ENCODE measurements around the gene VPS13D.

The VPS13D gene

DNA sequence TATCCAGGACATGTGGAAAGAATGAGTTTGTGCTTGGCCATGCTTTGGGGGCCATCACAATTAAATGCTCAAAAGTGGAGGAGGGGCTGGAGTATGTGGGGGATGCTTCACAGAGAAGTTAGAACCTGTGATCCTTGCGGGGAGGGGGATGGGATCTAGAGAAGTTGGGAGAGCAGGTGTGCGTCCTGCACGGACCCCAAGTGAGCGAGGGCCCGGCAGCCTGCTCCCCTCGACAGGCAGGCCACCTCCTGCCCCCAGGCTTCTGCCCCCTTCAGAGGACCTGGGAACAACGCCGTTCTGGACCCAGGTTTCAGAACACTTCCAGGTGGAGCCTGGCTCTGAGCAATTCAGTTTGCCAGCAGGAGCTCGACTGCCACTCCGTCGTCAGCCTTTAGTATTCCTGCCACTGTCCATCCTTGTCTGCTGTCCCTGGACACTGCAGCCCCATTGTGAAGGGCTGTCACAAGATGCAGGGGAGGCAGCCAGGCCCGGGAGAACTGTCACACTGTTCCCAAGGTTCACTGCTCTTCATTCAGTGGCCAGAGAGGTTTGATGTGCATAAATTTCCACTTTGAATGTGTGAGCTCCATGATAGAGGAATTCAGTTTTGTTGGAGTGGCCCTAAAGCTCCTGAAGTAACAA lies 275.9 kb downstream of the VPS13D start:
- Histone ChIP-seq H3K4ac (ENCODE audit: low read depth in 1 of 2, low read length in 2 of 2) (no peak overlapping the region), H2BK12ac (ENCODE audit: low read length in 2 of 2) (no peak overlapping the region), H3K14ac (ENCODE audit: low read length in 2 of 2) (no peak overlapping the region), H3K9ac (ENCODE audit: low read length) (no peak overlapping the region), H3K4me2 (ENCODE audit: low read length, poor library complexity, severe bottlenecking) (no peak overlapping the region), H3K27ac (ENCODE audit: low read length, poor library complexity, severe bottlenecking) (no peak overlapping the region), H2BK120ac (ENCODE audit: low read depth, low read length) (no peak overlapping the region), H3K4me1 (ENCODE audit: control insufficient read depth, insufficient read depth, low read depth, low read length) (peaks cover 4% of the 10 kb centered on the region), H3K79me1 (replicated peaks; ENCODE audit: low read length, poor library complexity, severe bottlenecking) (peaks cover 4% of the 10 kb centered on the region), H3K36me3 (ENCODE audit: control insufficient read depth in 1 of 2, insufficient read depth in 2 of 2, low read depth in 1 of 2, low read length in 2 of 2) (peaks cover 30 to 37% of the 10 kb centered on the region in 2 experiments), H2BK5ac (ENCODE audit: low read depth, low read length, poor library complexity, severe bottlenecking) (no peak overlapping the region), H3K23ac (ENCODE audit: low read length in 2 of 2) (no peak overlapping the region), H4K91ac (ENCODE audit: low read length) (no peak overlapping the region), H3K18ac (ENCODE audit: low read depth in 1 of 2, low read length in 2 of 2) (no peak overlapping the region), H2BK15ac (ENCODE audit: low read depth, poor library complexity, severe bottlenecking) (no peak overlapping the region), H2AK5ac (ENCODE audit: low read length, severe bottlenecking) (no peak overlapping the region), H4K8ac (ENCODE audit: low read length) (no peak overlapping the region), H2AFZ (ENCODE audit: low read depth, low read length) (no peak overlapping the region), H3K27me3 (ENCODE audit: control insufficient read depth in 1 of 2, insufficient read depth in 1 of 2, low read length in 2 of 2) (no peaks in the 10 kb centered on the region), H3K9me3 (ENCODE audit: control insufficient read depth, low read length) (no peaks in the 10 kb centered on the region), H3K4me3 (ENCODE audit: insufficient read depth in 1 of 2, low read depth in 1 of 2, low read length in 2 of 2) (no peak overlapping the region)
- DNase-seq, result no peak
- 94% methylated on average over 12 of the region's 12 CpGs for WGBS

DNA sequence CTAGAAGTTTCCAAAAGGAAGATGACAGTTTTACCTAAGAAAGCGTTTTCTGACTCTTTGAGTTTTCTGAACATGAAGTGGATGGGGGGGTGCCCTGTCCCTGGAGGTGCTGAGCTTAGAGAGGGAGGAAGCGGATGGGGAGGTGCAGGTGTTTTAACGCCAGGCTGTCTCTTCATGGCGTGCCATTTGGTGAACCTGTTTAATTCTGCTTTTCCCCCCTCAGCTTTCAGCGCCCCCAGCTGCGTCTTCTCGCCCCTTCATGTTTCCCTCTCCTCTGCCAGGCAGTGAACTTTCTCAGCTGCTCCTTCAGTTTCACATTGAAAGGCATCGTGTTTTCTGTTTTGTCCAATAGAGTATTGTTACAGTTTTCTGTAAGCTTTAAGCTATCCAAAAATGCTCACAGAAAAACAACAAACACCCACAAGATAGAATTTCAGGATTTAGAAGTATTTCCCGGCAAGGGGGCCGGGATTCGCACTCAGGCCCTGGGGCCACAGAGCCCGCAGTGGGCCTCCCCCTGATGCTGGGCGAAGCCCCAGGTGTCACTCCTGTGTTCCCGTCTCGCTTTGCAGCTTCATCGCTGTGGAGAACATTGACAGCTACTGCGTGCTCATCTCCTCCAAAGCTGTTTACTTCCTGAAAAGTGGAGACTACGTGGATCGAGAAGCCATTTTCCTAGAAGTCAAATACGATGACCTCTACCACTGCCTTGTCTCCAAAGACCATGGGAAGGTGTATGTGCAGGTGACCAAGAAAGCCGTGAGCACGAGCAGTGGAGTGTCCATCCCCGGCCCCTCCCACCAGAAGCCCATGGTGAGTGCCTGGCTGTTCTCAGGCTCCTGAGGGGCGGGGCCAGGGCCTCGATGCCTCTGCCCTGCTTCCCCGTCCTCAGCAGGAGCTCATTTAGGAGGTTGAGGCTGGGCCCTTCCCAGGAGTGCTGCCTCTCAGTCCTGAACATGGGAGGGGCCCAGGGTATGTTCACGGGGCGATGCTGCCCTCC lies 276.8 kb downstream of the VPS13D start:
- Histone ChIP-seq H2BK12ac (ENCODE audit: low read length in 2 of 2) (no peak overlapping the region), H3K9ac (ENCODE audit: low read length) (no peak overlapping the region), H3K18ac (ENCODE audit: low read depth in 1 of 2, low read length in 2 of 2) (no peak overlapping the region), H2AFZ (ENCODE audit: low read depth, low read length) (no peak overlapping the region), H3K4ac (ENCODE audit: low read depth in 1 of 2, low read length in 2 of 2) (no peak overlapping the region), H3K14ac (ENCODE audit: low read length in 2 of 2) (no peak overlapping the region), H3K4me3 (ENCODE audit: insufficient read depth in 1 of 2, low read depth in 1 of 2, low read length in 2 of 2) (no peak overlapping the region), H3K9me3 (ENCODE audit: control insufficient read depth, low read length) (no peaks in the 10 kb centered on the region), H2BK120ac (ENCODE audit: low read depth, low read length) (no peak overlapping the region), H3K27ac (ENCODE audit: low read length, poor library complexity, severe bottlenecking) (no peak overlapping the region), H2BK15ac (ENCODE audit: low read depth, poor library complexity, severe bottlenecking) (no peak overlapping the region), H3K79me1 (replicated peaks; ENCODE audit: low read length, poor library complexity, severe bottlenecking) (peaks cover 4% of the 10 kb centered on the region), H3K4me2 (ENCODE audit: low read length, poor library complexity, severe bottlenecking) (no peak overlapping the region), H4K91ac (ENCODE audit: low read length) (no peak overlapping the region), H3K27me3 (ENCODE audit: control insufficient read depth in 1 of 2, insufficient read depth in 1 of 2, low read length in 2 of 2) (no peaks in the 10 kb centered on the region), H4K8ac (ENCODE audit: low read length) (no peak overlapping the region), H3K36me3 (ENCODE audit: control insufficient read depth in 1 of 2, insufficient read depth in 2 of 2, low read depth in 1 of 2, low read length in 2 of 2) (peaks cover 30 to 37% of the 10 kb centered on the region in 2 experiments), H2AK5ac (ENCODE audit: low read length, severe bottlenecking) (no peak overlapping the region), H3K4me1 (ENCODE audit: control insufficient read depth, insufficient read depth, low read depth, low read length) (peaks cover 5% of the 10 kb centered on the region), H3K23ac (ENCODE audit: low read length in 2 of 2) (no peak overlapping the region), H2BK5ac (ENCODE audit: low read depth, low read length, poor library complexity, severe bottlenecking) (no peak overlapping the region)
- 96% methylated on average over 22 of the region's 28 CpGs for WGBS
- DNase-seq, result no peak

DNA sequence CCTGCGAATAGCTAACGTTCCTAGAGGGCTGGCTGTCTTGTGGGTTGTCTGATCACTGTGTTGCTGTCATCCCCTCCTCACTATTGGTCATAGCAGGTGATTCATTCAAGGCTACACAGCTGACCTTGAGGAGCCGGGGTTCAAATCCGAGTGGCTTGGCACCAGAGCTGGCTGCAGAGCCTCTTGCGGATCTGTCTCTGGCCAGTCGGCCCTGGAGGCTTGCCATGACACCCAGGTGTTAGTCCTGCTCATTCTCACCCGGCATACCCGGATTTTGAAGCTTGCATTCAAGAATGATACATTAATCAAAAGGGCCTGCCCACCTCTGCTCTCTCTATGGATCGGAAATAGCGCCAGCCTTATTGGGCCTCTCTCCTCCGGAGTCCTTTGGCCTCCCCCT lies 277.8 kb downstream of the VPS13D start:
- H3K27ac ChIP-seq (ENCODE audit: low read length, poor library complexity, severe bottlenecking), result no peak overlapping the region
- no peak overlapping the region for H2BK120ac ChIP-seq (ENCODE audit: low read depth, low read length)
- H2BK5ac ChIP-seq (ENCODE audit: low read depth, low read length, poor library complexity, severe bottlenecking), result no peak overlapping the region
- peaks cover 30 to 36% of the 10 kb centered on the region in 2 experiments for H3K36me3 ChIP-seq (ENCODE audit: control insufficient read depth in 1 of 2, insufficient read depth in 2 of 2, low read depth in 1 of 2, low read length in 2 of 2)
- no peak overlapping the region for H3K14ac ChIP-seq (ENCODE audit: low read length in 2 of 2)
- H3K4me2 ChIP-seq (ENCODE audit: low read length, poor library complexity, severe bottlenecking), result no peak overlapping the region
- no peak overlapping the region for H3K9ac ChIP-seq (ENCODE audit: low read length)
- no peak overlapping the region for H2BK15ac ChIP-seq (ENCODE audit: low read depth, poor library complexity, severe bottlenecking)
- no peak overlapping the region for H4K91ac ChIP-seq (ENCODE audit: low read length)
- H3K9me3 ChIP-seq (ENCODE audit: control insufficient read depth, low read length), result no peaks in the 10 kb centered on the region
- H3K79me1 ChIP-seq (replicated peaks; ENCODE audit: low read length, poor library complexity, severe bottlenecking), result peaks cover 3% of the 10 kb centered on the region
- 96% methylated on average over 11 of the region's 11 CpGs for WGBS
- H3K27me3 ChIP-seq (ENCODE audit: control insufficient read depth in 1 of 2, insufficient read depth in 1 of 2, low read length in 2 of 2), result no peaks in the 10 kb centered on the region
- no peak overlapping the region for H2BK12ac ChIP-seq (ENCODE audit: low read length in 2 of 2)
- H3K23ac ChIP-seq (ENCODE audit: low read length in 2 of 2), result no peak overlapping the region
- H2AFZ ChIP-seq (ENCODE audit: low read depth, low read length), result no peak overlapping the region
- H3K4me1 ChIP-seq (ENCODE audit: control insufficient read depth, insufficient read depth, low read depth, low read length), result peaks cover 6% of the 10 kb centered on the region
- H4K8ac ChIP-seq (ENCODE audit: low read length), result no peak overlapping the region
- no peak overlapping the region for H3K4ac ChIP-seq (ENCODE audit: low read depth in 1 of 2, low read length in 2 of 2)
- no peak overlapping the region for H3K18ac ChIP-seq (ENCODE audit: low read depth in 1 of 2, low read length in 2 of 2)
- no peak overlapping the region for H2AK5ac ChIP-seq (ENCODE audit: low read length, severe bottlenecking)
- no peak for DNase-seq
- H3K4me3 ChIP-seq (ENCODE audit: insufficient read depth in 1 of 2, low read depth in 1 of 2, low read length in 2 of 2), result no peak overlapping the region

DNA sequence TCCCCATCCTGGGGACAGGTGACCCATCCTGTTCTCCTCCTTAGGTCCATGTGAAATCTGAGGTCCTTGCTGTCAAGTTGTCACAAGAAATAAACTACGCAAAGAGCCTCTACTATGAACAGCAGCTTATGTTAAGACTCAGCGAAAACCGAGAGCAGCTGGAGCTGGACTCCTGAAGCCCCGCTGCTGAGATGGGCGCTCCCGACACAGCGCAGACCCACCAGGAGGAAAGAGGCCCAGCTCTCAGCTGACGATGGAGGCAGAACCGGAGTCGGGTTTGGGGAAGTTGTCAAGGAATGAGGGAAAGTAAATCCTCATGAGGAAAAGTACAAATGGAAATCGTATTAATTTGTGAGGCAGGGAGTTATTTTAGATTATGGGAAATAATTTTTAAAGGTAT lies 279.0 kb downstream of the VPS13D start:
- WGBS, result 94% methylated on average over 11 of the region's 11 CpGs
- no peak overlapping the region for H3K4me2 ChIP-seq (ENCODE audit: low read length, poor library complexity, severe bottlenecking)
- H2BK15ac ChIP-seq (ENCODE audit: low read depth, poor library complexity, severe bottlenecking), result no peak overlapping the region
- H4K8ac ChIP-seq (ENCODE audit: low read length), result no peak overlapping the region
- H4K91ac ChIP-seq (ENCODE audit: low read length), result no peak overlapping the region
- H3K4ac ChIP-seq (ENCODE audit: low read depth in 1 of 2, low read length in 2 of 2), result no peak overlapping the region
- H3K9me3 ChIP-seq (ENCODE audit: control insufficient read depth, low read length), result no peaks in the 10 kb centered on the region
- peaks cover 5% of the 10 kb centered on the region for H3K4me1 ChIP-seq (ENCODE audit: control insufficient read depth, insufficient read depth, low read depth, low read length)
- DNase-seq, result no peak
- no peak overlapping the region for H3K14ac ChIP-seq (ENCODE audit: low read length in 2 of 2)
- H3K18ac ChIP-seq (ENCODE audit: low read depth in 1 of 2, low read length in 2 of 2), result no peak overlapping the region
- H3K36me3 ChIP-seq (ENCODE audit: control insufficient read depth in 1 of 2, insufficient read depth in 2 of 2, low read depth in 1 of 2, low read length in 2 of 2), result peaks cover 30 to 33% of the 10 kb centered on the region in 2 experiments
- no peaks in the 10 kb centered on the region for H3K27me3 ChIP-seq (ENCODE audit: control insufficient read depth in 1 of 2, insufficient read depth in 1 of 2, low read length in 2 of 2)
- H2BK12ac ChIP-seq (ENCODE audit: low read length in 2 of 2), result no peak overlapping the region
- no peak overlapping the region for H2AK5ac ChIP-seq (ENCODE audit: low read length, severe bottlenecking)
- H2BK120ac ChIP-seq (ENCODE audit: low read depth, low read length), result no peak overlapping the region
- no peak overlapping the region for H2AFZ ChIP-seq (ENCODE audit: low read depth, low read length)
- no peak overlapping the region for H3K9ac ChIP-seq (ENCODE audit: low read length)
- no peak overlapping the region for H3K27ac ChIP-seq (ENCODE audit: low read length, poor library complexity, severe bottlenecking)
- H3K79me1 ChIP-seq (replicated peaks; ENCODE audit: low read length, poor library complexity, severe bottlenecking), result peaks cover 3% of the 10 kb centered on the region
- H2BK5ac ChIP-seq (ENCODE audit: low read depth, low read length, poor library complexity, severe bottlenecking), result no peak overlapping the region
- no peak overlapping the region for H3K23ac ChIP-seq (ENCODE audit: low read length in 2 of 2)
- H3K4me3 ChIP-seq (ENCODE audit: insufficient read depth in 1 of 2, low read depth in 1 of 2, low read length in 2 of 2), result no peak overlapping the region

All from mesenchymal stem cell (in vitro differentiated cells and primary cell).